Kidney epithelial cell (primary cell): ENCODE data around the gene C7orf33. TPM values are rescaled to one million over a fixed set of nuclear protein-coding genes. Genes with fewer than 3 reads are reported as not detected.

ENCODE experiments used
- DNase-seq: peaks from one replicate; pipeline ENCODE4 v3.0.0-alpha.2; 2010; ENCODE audit warnings: low read depth
- H3K27me3 ChIP-seq: 2 replicates; pipeline ENCODE4 v1.6.0; 2011; ENCODE audit warnings: low read length; ENCODE audit not compliant: control insufficient read depth, insufficient read depth
- H3K36me3 ChIP-seq: 2 replicates; pipeline ENCODE4 v1.5.1; 2011; ENCODE audit warnings: low read length; ENCODE audit not compliant: control insufficient read depth, insufficient read depth
- H3K4me3 ChIP-seq: 2 replicates; pipeline ENCODE4 v1.5.1; 2011; ENCODE audit warnings: low read depth, mild to moderate bottlenecking, control low read depth, low read length
- CTCF ChIP-seq: IDR thresholded peaks from 2 replicates; pipeline ENCODE4 v1.5.1; 2011; ENCODE audit warnings: mild to moderate bottlenecking, moderate library complexity, low read length, control low read depth, inconsistent platforms; ENCODE audit not compliant: insufficient read depth, poor library complexity, severe bottlenecking
- total RNA-seq: library from RNA; depleted of rRNA; stranded (reverse); fragments of >200 nt; gene quantifications from 2 replicates; pipeline ENCODE4 v1.2.3, GENCODE V29; 2015

C7orf33 gene
- not detected in 2 replicates for total RNA-seq

GRCh38 chr7:148590471-148590870, at the start of gene C7orf33:
C7orf33 (plus strand) TSS chr7:148590766; CDS start chr7:148590926, 160 bp downstream.
- Histone ChIP-seq H3K36me3 (no peaks in the 10 kb centered on the region), H3K27me3 (peaks cover 2% of the 10 kb centered on the region), H3K4me3 (no peak within 1 kb of the TSS)
- no peak for TF ChIP-seq CTCF
- no peak for DNase-seq

- Histone ChIP-seq H3K27me3 (no peaks in the 10 kb centered on the region), H3K4me3 (no peak overlapping the region), H3K36me3 (no peaks in the 10 kb centered on the region)
- DNase-seq: no peak
- TF ChIP-seq CTCF: no peak
These were observed 48.6 kb upstream of the C7orf33 start for GRCh38 chr7:148541891-148542504.

GRCh38 chr7:148543302-148543701, 47.3 kb upstream of the C7orf33 start:
- H3K36me3 ChIP-seq: no peaks in the 10 kb centered on the region
- no peak for DNase-seq
- TF ChIP-seq CTCF: no peak
- no peak overlapping the region for H3K4me3 ChIP-seq
- H3K27me3 ChIP-seq: no peaks in the 10 kb centered on the region

DNA sequence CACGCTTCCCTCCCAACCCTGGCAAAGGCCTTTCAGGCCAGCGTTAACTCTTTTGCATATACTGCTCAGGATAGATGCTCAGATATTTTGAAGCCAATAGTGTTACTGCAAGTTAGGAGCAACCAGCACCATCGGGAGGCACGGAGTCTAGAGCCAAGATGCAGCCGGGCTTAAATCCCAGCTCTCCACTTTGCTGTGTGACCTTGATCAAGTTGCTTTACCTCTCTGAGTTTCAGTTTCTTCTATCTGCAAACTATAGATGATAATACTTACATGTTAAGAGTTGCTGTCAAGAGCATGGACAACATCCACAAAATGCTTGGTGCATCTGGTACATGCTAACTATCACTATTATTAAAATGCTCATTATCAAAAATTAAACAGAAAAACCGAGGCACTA, 45.4 kb upstream of the C7orf33 start:
- no peaks in the 10 kb centered on the region for H3K36me3 ChIP-seq
- no peaks in the 10 kb centered on the region for H3K27me3 ChIP-seq
- no peak for TF ChIP-seq CTCF
- DNase-seq: no peak
- H3K4me3 ChIP-seq: no peak overlapping the region

- Histone ChIP-seq H3K27me3 (no peaks in the 10 kb centered on the region), H3K4me3 (no peak overlapping the region), H3K36me3 (no peaks in the 10 kb centered on the region)
- TF ChIP-seq CTCF: no peak
- DNase-seq: no peak
These were observed 44.6 kb upstream of the C7orf33 start for GRCh38 chr7:148545932-148546331.

GRCh38 chr7:148546857-148547256, 43.7 kb upstream of the C7orf33 start:
- no peak for DNase-seq
- no peak for TF ChIP-seq CTCF
- Histone ChIP-seq H3K36me3 (no peaks in the 10 kb centered on the region), H3K4me3 (no peak overlapping the region), H3K27me3 (no peaks in the 10 kb centered on the region)
